Nephron (organoid): ENCODE data around the gene DNAJC18.
"Not testable (repeated sequence)": the region's sequence is repeated elsewhere in the genome, so short reads cannot be mapped to it uniquely, and the experiment has no call there.

Experiments
- H3K27ac Mint-ChIP-seq, 3 experiments: 2 replicates each; pipeline ENCODE4 v1.8.0; 2020; ENCODE audit warnings: mixed read lengths in 3 of 3, mild to moderate bottlenecking in 2 of 3, moderate library complexity in 1 of 3
- H3K27me3 Mint-ChIP-seq: 2 replicates; pipeline ENCODE4 v1.8.0; 2021; ENCODE audit warnings: low read depth, mild to moderate bottlenecking, moderate library complexity, mixed read lengths
- H3K36me3 Mint-ChIP-seq: 2 replicates; pipeline ENCODE4 v1.8.0; 2020; ENCODE audit warnings: low read depth, mixed read lengths
- H3K4me1 Mint-ChIP-seq: 2 replicates; pipeline ENCODE4 v1.8.0; 2020; ENCODE audit warnings: mixed read lengths
- H3K4me3 Mint-ChIP-seq, 3 experiments: 2 replicates each; pipeline ENCODE4 v1.8.0; 2020; ENCODE audit warnings: mild to moderate bottlenecking in 3 of 3, mixed read lengths in 3 of 3, moderate library complexity in 2 of 3
- H3K9me3 Mint-ChIP-seq: 2 replicates; pipeline ENCODE4 v1.8.0; 2020; ENCODE audit warnings: mixed read lengths
- TF ChIP-seq, protein P1 (sequence below), 3 experiments: fragments of 200-600 bp; sonication (generic); IDR thresholded peaks; one replicate each; pipeline ENCODE4 v1.5.0; 2021; ENCODE audit warnings: antibody characterized with exemption in 3 of 3; ENCODE audit not compliant: unreplicated experiment in 3 of 3

Gene DNAJC18

DNA sequence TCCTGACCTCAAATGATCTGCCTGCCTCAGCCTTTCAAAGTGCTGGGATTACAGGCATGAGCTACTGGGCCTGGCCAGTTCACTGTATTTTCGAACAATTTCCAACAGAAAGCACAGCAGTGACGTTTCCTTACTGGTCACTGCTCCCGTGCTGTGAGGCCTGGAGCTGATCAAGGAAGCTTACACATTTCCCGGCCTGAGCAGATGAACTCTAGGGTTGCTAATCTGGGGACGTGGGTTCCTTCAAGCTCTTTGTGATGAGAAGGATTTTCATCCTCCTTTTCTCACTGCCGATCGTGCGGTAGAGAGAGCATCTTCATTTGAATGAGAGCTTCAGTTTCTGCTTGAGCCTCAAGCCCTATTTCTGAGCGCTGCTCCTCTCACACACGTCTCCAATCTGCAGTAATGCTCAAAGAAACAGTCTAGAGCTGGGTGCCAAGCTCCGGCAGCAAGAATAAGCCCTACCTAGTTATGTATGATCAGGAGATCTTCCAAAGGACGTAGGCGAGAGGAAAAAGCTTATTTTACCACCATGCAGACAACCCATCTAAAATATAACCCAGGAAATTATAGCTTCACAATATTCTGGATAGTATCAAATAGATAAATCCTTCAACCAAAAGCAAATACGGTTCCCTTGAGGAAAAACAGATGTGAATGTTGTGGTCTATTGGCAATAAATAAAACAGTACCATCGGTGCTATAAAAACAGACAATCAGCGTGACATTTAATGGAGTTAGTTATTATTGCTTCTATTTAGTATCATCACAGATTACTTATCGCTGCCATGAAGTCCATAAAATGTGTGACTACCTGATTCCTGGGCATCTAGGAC lies 28.1 kb downstream of the DNAJC18 start:
- Mint-ChIP-seq H3K9me3 (no peaks in the 10 kb centered on the region), H3K4me1 (peaks cover 54% of the 10 kb centered on the region), H3K27me3 (no peaks in the 10 kb centered on the region), H3K27ac (peak overlapping the region in 1 of 3 experiments; percentile 18), H3K4me3 (no peak overlapping the region), H3K36me3 (peaks cover 19% of the 10 kb centered on the region)
- TF ChIP-seq, protein P1, sequence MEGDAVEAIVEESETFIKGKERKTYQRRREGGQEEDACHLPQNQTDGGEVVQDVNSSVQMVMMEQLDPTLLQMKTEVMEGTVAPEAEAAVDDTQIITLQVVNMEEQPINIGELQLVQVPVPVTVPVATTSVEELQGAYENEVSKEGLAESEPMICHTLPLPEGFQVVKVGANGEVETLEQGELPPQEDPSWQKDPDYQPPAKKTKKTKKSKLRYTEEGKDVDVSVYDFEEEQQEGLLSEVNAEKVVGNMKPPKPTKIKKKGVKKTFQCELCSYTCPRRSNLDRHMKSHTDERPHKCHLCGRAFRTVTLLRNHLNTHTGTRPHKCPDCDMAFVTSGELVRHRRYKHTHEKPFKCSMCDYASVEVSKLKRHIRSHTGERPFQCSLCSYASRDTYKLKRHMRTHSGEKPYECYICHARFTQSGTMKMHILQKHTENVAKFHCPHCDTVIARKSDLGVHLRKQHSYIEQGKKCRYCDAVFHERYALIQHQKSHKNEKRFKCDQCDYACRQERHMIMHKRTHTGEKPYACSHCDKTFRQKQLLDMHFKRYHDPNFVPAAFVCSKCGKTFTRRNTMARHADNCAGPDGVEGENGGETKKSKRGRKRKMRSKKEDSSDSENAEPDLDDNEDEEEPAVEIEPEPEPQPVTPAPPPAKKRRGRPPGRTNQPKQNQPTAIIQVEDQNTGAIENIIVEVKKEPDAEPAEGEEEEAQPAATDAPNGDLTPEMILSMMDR (IDR thresholded peaks at IDR 0.05; ENCODE audit: unreplicated experiment in 3 of 3), result no peak

DNA sequence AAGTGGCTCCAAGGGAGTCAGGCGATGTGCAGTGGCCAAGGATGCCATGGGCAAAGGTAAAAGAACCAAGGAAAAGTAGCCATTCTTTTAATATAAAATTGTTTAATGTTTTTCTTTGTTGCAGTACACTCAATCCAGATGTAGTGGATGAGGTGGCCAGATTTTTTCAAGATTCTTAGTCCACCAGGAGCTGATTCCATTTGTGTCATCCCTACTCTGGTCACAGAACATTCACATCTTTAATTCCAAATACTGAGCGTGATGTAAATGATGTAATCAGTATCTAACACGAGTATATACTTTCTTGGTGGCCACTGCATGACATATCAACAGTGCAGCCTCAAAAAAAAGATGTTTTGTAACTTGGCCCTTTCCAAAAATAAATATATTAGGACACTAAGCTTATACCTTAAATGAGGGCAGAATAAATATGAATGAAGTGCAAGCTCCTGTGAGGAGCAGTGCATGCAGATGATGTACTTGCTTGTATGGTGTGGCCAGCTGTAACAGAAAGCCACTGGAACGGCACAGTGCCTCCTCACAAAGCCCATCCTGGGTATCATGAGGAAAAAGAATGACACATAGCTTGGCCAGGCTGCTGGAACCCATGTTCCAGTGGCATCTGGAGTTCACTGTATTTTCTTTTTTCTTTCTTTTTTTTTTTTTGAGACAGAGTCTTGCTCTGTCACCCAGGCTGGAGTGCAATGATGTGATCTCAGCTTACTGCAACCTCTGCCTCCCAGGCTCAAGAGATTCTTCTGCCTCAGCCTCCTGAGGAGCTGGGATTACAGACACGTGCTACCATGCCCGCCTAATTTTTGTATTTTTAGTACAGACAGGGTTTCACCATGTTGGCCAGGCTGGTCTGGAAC lies 29.0 kb downstream of the DNAJC18 start:
- H3K4me1 Mint-ChIP-seq, result peaks cover 47% of the 10 kb centered on the region
- no peak overlapping the region for H3K27ac Mint-ChIP-seq
- TF ChIP-seq, protein P1 (IDR thresholded peaks at IDR 0.05; ENCODE audit: unreplicated experiment in 3 of 3), result no peak
- no peaks in the 10 kb centered on the region for H3K9me3 Mint-ChIP-seq
- no peak overlapping the region for H3K4me3 Mint-ChIP-seq
- peaks cover 19% of the 10 kb centered on the region for H3K36me3 Mint-ChIP-seq
- H3K27me3 Mint-ChIP-seq, result no peaks in the 10 kb centered on the region

DNA sequence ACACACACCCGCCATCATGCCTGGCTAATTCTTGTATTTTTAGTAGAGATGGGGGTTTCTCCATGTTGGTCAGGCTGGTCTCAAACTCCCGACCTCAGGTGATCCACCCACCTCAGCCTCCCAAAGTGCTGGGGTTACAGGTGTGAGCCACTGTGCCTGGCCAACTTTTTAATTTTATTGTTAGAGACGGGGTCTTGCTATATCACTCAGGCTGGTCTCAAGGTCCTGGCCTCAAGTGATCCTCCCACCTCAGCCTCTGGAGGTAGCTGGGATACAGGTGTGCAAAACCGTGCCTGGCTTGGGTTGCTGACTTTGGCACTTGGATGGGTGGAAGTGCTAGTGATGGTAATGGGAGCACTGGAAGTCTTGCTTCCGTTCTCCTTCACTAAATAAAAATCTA lies 30.2 kb downstream of the DNAJC18 start:
- H3K27me3 Mint-ChIP-seq, result not testable (repeated sequence)
- H3K36me3 Mint-ChIP-seq, result peaks cover 19% of the 10 kb centered on the region

DNA sequence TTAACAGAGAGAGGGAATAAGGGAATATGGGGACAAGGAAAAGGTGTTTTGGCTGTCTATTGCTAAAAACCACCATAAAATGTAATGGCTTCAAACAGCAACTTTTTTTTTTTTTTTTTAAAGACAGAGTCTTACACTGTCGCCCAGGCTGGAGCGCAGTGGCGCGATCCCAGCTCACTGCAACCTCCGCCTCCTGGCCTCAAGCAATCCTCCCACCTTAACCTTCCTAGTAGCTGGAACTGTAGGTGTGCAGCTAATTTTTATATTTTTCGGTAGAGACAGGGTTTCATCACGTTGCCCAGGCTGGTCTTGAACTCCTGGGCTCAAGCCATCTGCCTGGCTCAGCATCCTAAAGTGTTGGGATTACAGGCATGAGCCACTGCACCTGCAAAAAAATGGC lies 31.1 kb downstream of the DNAJC18 start:
- Mint-ChIP-seq H3K27ac (no peak overlapping the region), H3K4me3 (no peak overlapping the region), H3K27me3 (no peaks in the 10 kb centered on the region), H3K36me3 (peaks cover 12% of the 10 kb centered on the region), H3K4me1 (peaks cover 43% of the 10 kb centered on the region), H3K9me3 (no peaks in the 10 kb centered on the region)
- TF ChIP-seq, protein P1 (IDR thresholded peaks at IDR 0.05; ENCODE audit: unreplicated experiment in 3 of 3), result no peak

More for the DNA sequence above, 30.2 kb downstream of the DNAJC18 start:
- H3K4me1 Mint-ChIP-seq, result peaks cover 42% of the 10 kb centered on the region
- not testable (repeated sequence) for H3K27ac Mint-ChIP-seq, H3K4me3 Mint-ChIP-seq, H3K9me3 Mint-ChIP-seq

DNA sequence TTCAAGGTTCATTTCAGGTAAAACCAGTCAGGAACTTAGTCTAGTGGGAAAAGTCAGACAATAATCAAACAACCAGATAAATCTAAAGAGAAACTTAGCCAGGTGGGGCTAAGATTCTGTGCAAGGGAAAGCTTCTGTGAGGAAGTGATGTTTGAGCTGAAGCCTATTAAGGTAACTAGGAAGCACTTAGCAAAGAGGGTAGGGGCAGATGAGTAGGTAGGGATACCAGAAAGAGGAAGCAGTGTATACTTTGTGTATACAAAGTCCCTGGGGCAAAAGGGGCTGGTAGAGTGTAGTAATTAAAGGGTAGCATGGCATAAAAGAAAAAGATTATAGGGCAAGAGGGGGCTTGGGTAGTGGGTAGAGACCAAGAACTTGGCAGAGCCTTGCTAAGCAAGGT lies 31.8 kb downstream of the DNAJC18 start:
- TF ChIP-seq, protein P1 (IDR thresholded peaks at IDR 0.05; ENCODE audit: unreplicated experiment in 3 of 3), result no peak
- Mint-ChIP-seq H3K4me1 (peaks cover 40% of the 10 kb centered on the region), H3K36me3 (peaks cover 7% of the 10 kb centered on the region), H3K4me3 (no peak overlapping the region), H3K9me3 (no peaks in the 10 kb centered on the region), H3K27ac (no peak overlapping the region), H3K27me3 (no peaks in the 10 kb centered on the region)

DNA sequence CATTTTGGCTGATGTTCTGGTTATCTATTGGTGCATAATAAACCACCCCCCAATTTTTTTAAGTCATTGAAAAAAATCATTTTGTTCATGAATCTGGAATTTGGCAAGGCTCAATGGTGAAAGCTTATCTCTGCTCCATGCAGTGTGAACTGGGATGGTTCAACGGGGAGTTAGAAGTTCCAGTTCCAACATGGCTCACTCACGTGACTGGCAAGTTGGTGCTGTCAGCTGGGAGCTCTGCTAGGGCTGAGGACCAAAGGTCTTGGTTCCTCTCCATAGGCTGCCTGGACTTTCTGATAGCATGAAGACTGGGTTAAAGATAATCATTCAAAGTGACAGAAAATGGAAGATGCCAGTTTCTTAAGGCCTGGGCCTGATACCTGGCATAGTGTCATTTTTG lies 32.4 kb downstream of the DNAJC18 start:
- Mint-ChIP-seq H3K27ac (no peak overlapping the region), H3K27me3 (no peaks in the 10 kb centered on the region), H3K4me1 (peaks cover 39% of the 10 kb centered on the region), H3K36me3 (peaks cover 5% of the 10 kb centered on the region), H3K4me3 (no peak overlapping the region), H3K9me3 (no peaks in the 10 kb centered on the region)
- TF ChIP-seq, protein P1 (IDR thresholded peaks at IDR 0.05; ENCODE audit: unreplicated experiment in 3 of 3), result no peak
